Suppressor macrophage treated with lipopolysaccharide for 1 hour (primary cell): ENCODE data around the gene HOXD10.

Source experiments
- DNase-seq, 3 donors: peaks; one replicate each; pipeline ENCODE4 v3.0.0-alpha.2; 2020 to 2022

The HOXD10 gene

DNA sequence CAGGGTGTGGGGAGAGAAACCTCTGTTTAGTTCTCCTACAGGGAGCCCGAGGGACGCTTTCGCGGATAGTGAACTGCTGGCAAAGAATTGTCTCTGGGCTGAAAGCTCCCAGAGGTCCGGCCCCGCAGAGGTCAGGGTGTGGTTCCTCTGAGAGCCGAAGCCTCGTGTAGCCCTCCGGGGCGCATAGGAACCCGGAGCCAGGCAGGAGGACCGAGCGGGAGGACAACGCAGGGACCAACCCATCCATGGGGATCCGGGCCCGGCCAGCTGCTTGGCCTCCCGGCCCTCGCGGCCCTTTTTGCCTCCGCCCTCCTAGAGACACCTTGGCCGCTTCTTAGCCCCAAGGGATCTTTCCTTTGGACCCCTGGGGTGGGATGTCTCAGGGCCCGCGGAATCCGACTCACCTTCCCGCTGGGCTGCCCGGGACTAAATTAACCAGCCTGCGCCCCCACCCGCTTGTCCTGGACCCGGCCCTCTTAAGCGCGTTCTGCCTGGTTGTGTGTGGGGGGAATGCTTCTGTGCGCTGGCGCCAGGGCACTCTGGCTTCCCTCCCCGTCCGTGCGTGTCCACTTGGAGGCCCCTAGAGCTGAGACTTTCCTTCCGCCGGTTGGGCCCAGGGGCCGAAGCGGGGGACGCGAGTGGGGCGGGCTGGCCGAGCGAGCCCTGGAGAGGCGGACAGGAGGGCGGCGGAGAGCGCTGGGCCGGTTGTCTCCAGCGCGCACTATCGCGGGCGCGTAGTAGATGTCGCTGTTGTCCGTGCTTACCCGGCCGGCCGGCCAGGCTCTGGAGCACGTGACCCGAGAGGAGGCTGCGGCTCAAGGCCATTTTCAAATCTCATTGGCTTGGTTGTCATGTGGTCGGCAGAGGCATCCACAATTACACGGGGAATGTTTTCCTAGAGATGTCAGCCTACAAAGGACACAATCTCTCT, at the start of gene HOXD10:
Gene HOXD10 (plus strand): TSS at position 896 of the 931 bp plus-strand sequence. CDS start 56 bp downstream, outside the sequence.
- DNase-seq, result no peak

- no peak for DNase-seq
These were observed 48.8 kb upstream of the HOXD10 start for GRCh38 chr2:176067589-176068418.

GRCh38 chr2:176068419-176068832, 48.2 kb upstream of the HOXD10 start:
- no peak for DNase-seq

DNA sequence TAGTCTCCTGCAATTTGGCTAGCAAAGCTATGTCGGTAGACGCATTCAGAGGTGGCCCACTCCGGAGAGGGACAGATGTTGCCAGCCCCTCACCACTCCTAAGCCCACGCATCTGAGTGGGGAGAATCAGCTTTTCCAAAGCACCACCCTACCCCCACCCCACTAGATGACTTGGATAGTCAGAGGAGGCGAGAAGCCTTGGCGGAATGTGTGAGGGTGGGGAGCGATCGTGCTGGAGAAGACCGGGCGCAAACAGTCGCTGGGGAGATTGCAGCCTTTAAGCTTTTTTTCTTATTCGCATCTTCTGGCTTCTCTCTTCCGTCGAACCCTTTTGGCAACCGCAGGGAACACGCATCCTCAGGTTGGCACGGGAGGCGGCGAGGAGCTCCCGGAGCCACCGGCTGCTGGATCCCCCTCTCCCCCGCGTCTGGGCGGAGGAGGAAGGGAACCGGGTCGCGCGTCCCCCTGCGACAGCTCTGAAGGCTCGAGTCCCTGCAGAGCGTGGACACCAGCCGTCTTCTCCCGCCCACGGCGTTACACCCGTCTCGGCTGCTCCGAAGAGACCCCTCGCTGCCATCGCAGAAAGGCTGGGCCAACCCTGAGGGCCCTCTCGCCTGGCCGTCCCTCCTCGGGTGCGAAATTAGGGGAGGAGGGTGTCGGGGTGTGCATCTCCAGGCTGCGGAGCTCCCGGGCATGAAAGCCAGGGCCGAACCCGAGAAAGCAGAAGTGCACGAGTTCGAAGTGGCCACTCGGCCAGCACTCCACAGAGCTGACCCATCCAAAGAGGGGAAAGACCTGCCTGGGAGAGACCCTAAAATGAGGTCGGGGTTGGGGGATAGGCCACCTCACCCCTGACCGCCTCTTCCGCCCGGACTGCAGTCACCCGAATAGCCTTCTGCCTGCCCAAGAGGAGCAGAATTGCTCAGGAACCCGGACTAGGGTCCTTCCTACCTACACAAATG, 45.0 kb upstream of the HOXD10 start:
- DNase-seq, result peak in 1 of 3 donors; percentile 10

DNA sequence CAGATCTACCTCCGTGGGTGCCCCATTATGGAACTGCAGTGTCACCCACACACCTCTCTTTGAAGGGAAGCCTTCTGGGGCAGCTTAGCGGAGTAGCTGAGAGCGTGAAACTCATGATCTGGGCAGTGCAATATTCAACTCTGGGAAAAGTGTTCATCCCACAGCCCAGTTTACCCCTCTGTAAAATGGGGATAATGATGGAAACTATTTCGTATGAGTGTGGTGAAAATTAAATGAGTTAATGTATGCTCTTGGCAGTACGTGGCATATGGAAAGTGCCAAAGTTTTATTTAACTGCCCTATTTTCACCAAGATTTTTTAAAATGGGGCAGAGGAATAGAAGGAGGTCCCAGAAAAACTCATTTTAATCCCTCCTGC, 44.3 kb upstream of the HOXD10 start:
- no peak for DNase-seq

GRCh38 chr2:176072951-176073904, 43.4 kb upstream of the HOXD10 start:
- DNase-seq, result no peak

DNA sequence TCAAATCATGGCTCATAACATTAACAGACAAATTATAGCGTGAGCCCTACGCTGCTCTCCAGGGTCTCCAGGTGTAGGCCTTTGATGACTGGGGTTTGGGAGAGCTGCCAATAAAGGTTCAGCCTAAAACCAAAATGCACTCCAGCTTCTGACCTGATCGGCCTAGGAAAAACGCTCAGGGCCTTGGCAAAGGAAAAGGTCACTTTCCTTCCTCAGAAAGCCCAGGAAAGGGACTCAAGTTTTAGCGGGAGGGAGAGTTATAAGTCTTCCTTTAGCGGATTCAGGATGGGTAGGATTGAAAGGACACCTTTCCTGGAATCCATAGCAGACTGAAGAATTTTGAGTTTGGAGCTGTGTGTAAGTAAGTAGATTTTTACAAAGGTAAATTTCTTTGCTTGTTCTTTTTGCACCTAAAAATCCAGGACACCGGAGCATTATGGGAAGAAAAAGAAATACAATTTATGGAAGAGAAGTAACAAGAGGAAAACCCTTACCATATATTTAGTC, 41.6 kb upstream of the HOXD10 start:
- DNase-seq, result no peak

- DNase-seq, result no peak
These were observed 41.1 kb upstream of the HOXD10 start for GRCh38 chr2:176075481-176075880.

DNA sequence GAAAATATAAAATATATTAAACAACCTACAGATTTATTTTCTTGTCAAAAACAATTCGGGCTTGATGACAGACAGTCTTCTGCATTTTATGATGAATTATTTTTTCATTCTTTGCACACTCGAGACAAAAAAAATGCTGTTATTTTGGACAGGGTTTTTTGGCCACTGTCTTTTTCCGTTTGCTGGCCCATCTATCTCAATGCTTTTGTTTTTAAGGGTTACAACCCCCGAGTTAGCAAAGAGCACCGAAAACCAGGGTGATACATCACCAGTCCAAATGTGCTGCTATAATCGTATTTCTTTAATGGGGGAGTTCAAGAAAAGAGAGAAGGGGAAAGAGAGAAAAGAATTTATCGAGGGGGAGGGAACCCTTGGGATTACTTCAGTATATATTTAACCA, 40.5 kb upstream of the HOXD10 start:
- DNase-seq, result no peak

GRCh38 chr2:176076796-176077195, 39.8 kb upstream of the HOXD10 start:
- no peak for DNase-seq

GRCh38 chr2:176078541-176079284, 37.9 kb upstream of the HOXD10 start:
- DNase-seq, result no peak

DNA sequence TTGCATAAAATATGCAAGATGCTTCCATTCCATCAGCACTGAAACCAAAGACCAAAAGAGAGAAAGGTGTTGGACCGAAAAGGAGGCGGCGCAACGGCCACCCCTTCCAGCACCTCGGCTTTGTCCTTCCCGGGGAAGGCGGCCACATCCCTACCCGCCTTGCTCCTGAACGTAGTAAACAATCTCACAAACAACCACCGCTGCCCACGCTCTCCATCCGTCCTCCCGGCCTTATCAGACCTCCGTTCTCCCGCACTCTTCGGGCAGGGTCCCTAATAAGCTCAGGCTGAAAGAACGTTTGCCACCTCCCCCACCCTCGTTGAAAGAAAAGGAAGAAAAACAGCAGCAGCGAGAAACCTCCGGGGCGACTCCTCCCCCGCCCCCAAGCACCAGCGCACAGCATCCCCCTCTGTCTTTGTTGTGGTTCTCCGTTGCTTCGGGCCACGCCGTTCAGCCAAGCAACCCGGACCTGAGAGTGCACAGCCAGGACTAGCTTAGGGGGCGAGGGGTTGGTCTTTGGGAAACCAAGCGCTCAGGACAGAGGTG, 37.2 kb upstream of the HOXD10 start:
- no peak for DNase-seq

GRCh38 chr2:176079831-176080539, 36.6 kb upstream of the HOXD10 start:
- peak; percentile 56 to 80 (median 67) for DNase-seq

DNA sequence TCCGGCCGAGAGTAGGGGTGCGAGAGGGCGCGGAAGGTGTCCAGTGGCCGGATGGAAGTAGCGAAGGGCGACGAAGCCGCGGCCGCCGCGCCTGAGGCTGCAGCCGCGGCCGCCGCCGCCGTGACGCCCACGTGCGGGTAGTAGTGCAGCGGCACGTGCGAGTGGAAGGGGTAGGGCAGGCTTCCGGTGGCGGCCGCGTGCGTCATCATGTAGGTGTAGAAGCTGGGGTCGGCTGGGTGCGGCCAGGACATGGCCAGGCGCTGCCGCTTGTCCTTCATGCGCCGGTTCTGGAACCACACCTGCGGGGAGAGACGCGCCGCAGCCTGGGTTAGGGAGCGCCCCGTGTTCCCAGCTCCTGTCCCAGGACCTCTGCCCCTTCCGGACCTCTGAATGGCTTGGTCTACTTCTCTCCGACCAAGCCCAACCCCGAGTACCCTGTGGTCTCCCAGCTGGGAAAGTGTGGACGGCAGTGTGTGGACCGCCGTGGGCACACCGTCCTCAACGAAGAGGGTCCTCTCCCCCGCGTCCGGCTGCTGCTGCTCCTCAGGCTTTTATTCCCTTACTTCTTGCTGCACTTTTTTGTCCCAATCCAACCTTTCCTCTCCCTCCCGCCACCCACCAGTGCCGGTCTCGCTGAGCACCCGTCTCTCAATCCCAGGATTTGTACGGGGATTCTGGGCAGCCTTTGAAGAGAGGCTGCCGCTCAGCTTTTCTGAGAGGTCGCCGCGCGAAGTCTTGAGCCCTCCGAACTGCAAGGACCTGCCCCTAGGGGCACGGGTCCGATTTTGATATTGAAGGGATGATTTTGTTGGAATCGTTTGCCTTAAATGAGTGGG, 35.8 kb upstream of the HOXD10 start:
- peak in 2 of 3 donors; percentile 24 to 39 for DNase-seq

- peak in 1 of 3 donors; percentile 18 for DNase-seq
These were observed 35.2 kb upstream of the HOXD10 start for GRCh38 chr2:176081376-176081836.

DNA sequence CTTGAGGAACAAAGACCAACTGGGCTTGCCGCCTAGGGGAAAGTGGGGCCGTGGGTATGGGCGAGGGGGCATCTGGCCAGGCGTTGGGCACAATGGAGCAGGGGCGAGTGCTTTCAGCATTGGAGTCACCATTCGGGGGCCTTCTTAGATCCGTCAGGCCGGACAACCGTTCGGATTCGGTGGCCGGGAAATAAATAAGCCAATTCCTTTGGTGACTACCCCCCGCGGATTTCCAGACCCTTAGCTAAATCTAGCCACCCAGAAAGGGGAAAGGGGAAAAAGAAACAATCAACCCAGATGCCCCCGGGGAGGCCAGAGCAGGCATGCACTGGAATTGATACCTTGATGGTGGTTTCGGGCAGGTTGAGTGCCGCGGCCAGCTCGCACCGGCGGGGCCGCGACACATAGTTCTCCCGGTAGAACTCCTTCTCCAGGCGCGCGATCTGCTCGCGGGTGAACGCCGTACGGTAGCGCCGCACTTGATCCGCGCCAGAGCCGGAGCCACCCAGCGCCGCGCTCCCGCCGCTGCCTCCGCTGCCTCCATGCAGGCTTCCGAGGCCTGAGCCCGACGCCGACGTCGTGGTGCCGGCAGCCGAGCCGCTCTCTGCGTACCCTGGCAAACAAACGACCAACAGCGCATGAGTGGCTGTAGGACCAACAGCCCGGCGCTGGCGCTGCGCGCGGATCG, 34.6 kb upstream of the HOXD10 start:
- peak in 2 of 3 donors; percentile 23 to 38 for DNase-seq

GRCh38 chr2:176082525-176082823, 34.1 kb upstream of the HOXD10 start:
- DNase-seq, result no peak
